HG02763 (cell line): ENCODE results near the gene LY6G5B.

Source experiments
- ATAC-seq: cut with Tn5 transposase; IDR thresholded peaks from one replicate; pipeline ENCODE4 v1.9.1; 2021; ENCODE audit warnings: mild to moderate bottlenecking, moderate library complexity; ENCODE audit not compliant: unreplicated experiment

The LY6G5B gene

GRCh38 chr6:31662124-31662723, 7.6 kb upstream of the LY6G5B start:
- no peak for ATAC-seq

- no peak for ATAC-seq
Measured at GRCh38 chr6:31663126-31663960, 6.4 kb upstream of the LY6G5B start.

- ATAC-seq = no peak
Measured at GRCh38 chr6:31663961-31664789, 5.6 kb upstream of the LY6G5B start.

GRCh38 chr6:31664790-31665500, 4.8 kb upstream of the LY6G5B start, which contains the start of gene GPANK1:
Gene GPANK1, minus strand, starts transcription at chr6:31664997. Its CDS starts 519 bp downstream, at chr6:31664478.
- peak; percentile 1 for ATAC-seq

GRCh38 chr6:31665501-31666336, 4.1 kb upstream of the LY6G5B start, which contains the start of gene CSNK2B:
Gene CSNK2B, plus strand, starts transcription at chr6:31666080. Its CDS starts 752 bp downstream, at chr6:31666832.
- ATAC-seq = peak; percentile 84

GRCh38 chr6:31666337-31666965, 3.3 kb upstream of the LY6G5B start:
- ATAC-seq = no peak

- ATAC-seq = no peak
Measured at GRCh38 chr6:31676322-31676903, 6.6 kb downstream of the LY6G5B start.

- ATAC-seq = no peak
Measured at GRCh38 chr6:31676904-31677303, 7.1 kb downstream of the LY6G5B start.

GRCh38 chr6:31677955-31678354, 8.2 kb downstream of the LY6G5B start:
- no peak for ATAC-seq

GRCh38 chr6:31680226-31681134, 10.7 kb downstream of the LY6G5B start, which contains the start of gene LY6G5C:
Gene LY6G5C, minus strand, starts transcription at chr6:31681067. Its CDS starts 694 bp downstream, at chr6:31680373.
- ATAC-seq = no peak

- ATAC-seq = no peak
Measured at GRCh38 chr6:31681135-31681671, 11.4 kb downstream of the LY6G5B start.

GRCh38 chr6:31683591-31683990, 13.8 kb downstream of the LY6G5B start:
- ATAC-seq = no peak

GRCh38 chr6:31686483-31686882, 16.7 kb downstream of the LY6G5B start:
- no peak for ATAC-seq

- no peak for ATAC-seq
Measured at GRCh38 chr6:31687321-31687720, 17.5 kb downstream of the LY6G5B start.

GRCh38 chr6:31687860-31688693, 18.3 kb downstream of the LY6G5B start:
- no peak for ATAC-seq

GRCh38 chr6:31689249-31690110, 19.7 kb downstream of the LY6G5B start:
- no peak for ATAC-seq
